SK-N-DZ (cell line): ENCODE data around the gene SP140.
"Not testable (repeated sequence)": the region's sequence is repeated elsewhere in the genome, so short reads cannot be mapped to it uniquely, and the experiment has no call there.

Experiments used
- DNase-seq: peaks from one replicate; pipeline ENCODE4 v3.0.0-alpha.2; 2015; ENCODE audit warnings: low spot score

SP140 gene

GRCh38 chr2:230286048-230286447 lies 60.5 kb downstream of the SP140 start:
- no peak for DNase-seq

- not testable (repeated sequence) for DNase-seq
Measured at GRCh38 chr2:230289311-230289710, 63.8 kb downstream of the SP140 start.

GRCh38 chr2:230295192-230295591 lies 69.7 kb downstream of the SP140 start:
- no peak for DNase-seq

GRCh38 chr2:230296917-230297316 lies 71.4 kb downstream of the SP140 start:
- no peak for DNase-seq

- DNase-seq: no peak
Measured at GRCh38 chr2:230299618-230300017, 74.1 kb downstream of the SP140 start.

GRCh38 chr2:230305416-230306275 lies 80.1 kb downstream of the SP140 start:
- no peak for DNase-seq

- no peak for DNase-seq
Measured at GRCh38 chr2:230306474-230306873, 80.9 kb downstream of the SP140 start.

GRCh38 chr2:230307485-230307884 lies 81.9 kb downstream of the SP140 start:
- no peak for DNase-seq

GRCh38 chr2:230308402-230309000 lies 83.0 kb downstream of the SP140 start:
- DNase-seq: no peak

- DNase-seq: not testable (repeated sequence)
Measured at GRCh38 chr2:230310792-230311191, 85.3 kb downstream of the SP140 start.

GRCh38 chr2:230311634-230312033 lies 86.1 kb downstream of the SP140 start:
- DNase-seq: not testable (repeated sequence)

- no peak for DNase-seq
Measured at GRCh38 chr2:230312638-230313037, 87.1 kb downstream of the SP140 start.

GRCh38 chr2:230317366-230317765 lies 91.8 kb downstream of the SP140 start:
- DNase-seq: no peak

- no peak for DNase-seq
Measured at GRCh38 chr2:230318190-230319121, 92.9 kb downstream of the SP140 start.

- no peak for DNase-seq
Measured at GRCh38 chr2:230319211-230319862, 93.8 kb downstream of the SP140 start.

GRCh38 chr2:230321031-230321430 lies 95.5 kb downstream of the SP140 start:
- DNase-seq: no peak

- DNase-seq: no peak
Measured at GRCh38 chr2:230322561-230323384, 97.2 kb downstream of the SP140 start.

- no peak for DNase-seq
Measured at GRCh38 chr2:230323385-230324106, 98.0 kb downstream of the SP140 start.

GRCh38 chr2:230324503-230324902 lies 99.0 kb downstream of the SP140 start:
- DNase-seq: no peak
